Measurements from ENCODE around the gene TDRD3.

Gene TDRD3

GRCh38 chr13:60454425-60454824, 57.4 kb downstream of the TDRD3 start:
- no peaks in the 10 kb centered on the region for H3K9me3 ChIP-seq (ENCODE audit: control insufficient read depth, low read length)
- no peak overlapping the region for H3K4me2 ChIP-seq (ENCODE audit: low read length)
- no peaks in the 10 kb centered on the region for H3K27me3 ChIP-seq (ENCODE audit: control insufficient read depth, insufficient read depth, low read length)
- no peak for TF ChIP-seq CTCF (IDR thresholded peaks at IDR 0.05)
- no peak overlapping the region for H3K9ac ChIP-seq
- H3K36me3 ChIP-seq (ENCODE audit: control insufficient read depth, insufficient read depth, low read length): no peaks in the 10 kb centered on the region
- H3K4me1 ChIP-seq: no peaks in the 10 kb centered on the region
- no peak overlapping the region for H3K4me3 ChIP-seq (ENCODE audit: low read depth, low read length)
- no peak overlapping the region for H2AFZ ChIP-seq
- no peaks in the 10 kb centered on the region for H3K79me2 ChIP-seq
- H3K27ac ChIP-seq: no peak overlapping the region

- Histone ChIP-seq H3K9ac (no peak overlapping the region), H3K4me2 (ENCODE audit: low read length) (no peak overlapping the region), H2AFZ (no peak overlapping the region), H3K4me3 (ENCODE audit: low read depth, low read length) (no peak overlapping the region), H3K9me3 (ENCODE audit: control insufficient read depth, low read length) (no peaks in the 10 kb centered on the region), H3K27me3 (ENCODE audit: control insufficient read depth, insufficient read depth, low read length) (no peaks in the 10 kb centered on the region), H3K27ac (no peak overlapping the region), H3K79me2 (no peaks in the 10 kb centered on the region), H3K4me1 (no peaks in the 10 kb centered on the region), H3K36me3 (ENCODE audit: control insufficient read depth, insufficient read depth, low read length) (no peaks in the 10 kb centered on the region)
- no peak for TF ChIP-seq CTCF (IDR thresholded peaks at IDR 0.05)
These were observed 66.8 kb downstream of the TDRD3 start for GRCh38 chr13:60463787-60464186.

- Histone ChIP-seq H3K4me2 (ENCODE audit: low read length) (no peak overlapping the region), H3K9me3 (ENCODE audit: control insufficient read depth, low read length) (no peaks in the 10 kb centered on the region), H3K27ac (no peak overlapping the region), H3K9ac (no peak overlapping the region), H3K27me3 (ENCODE audit: control insufficient read depth, insufficient read depth, low read length) (no peaks in the 10 kb centered on the region), H3K4me3 (ENCODE audit: low read depth, low read length) (no peak overlapping the region), H3K36me3 (ENCODE audit: control insufficient read depth, insufficient read depth, low read length) (peaks cover 3% of the 10 kb centered on the region), H3K79me2 (no peaks in the 10 kb centered on the region), H2AFZ (no peak overlapping the region), H3K4me1 (no peaks in the 10 kb centered on the region)
- no peak for TF ChIP-seq CTCF (IDR thresholded peaks at IDR 0.05)
These were observed 70.1 kb downstream of the TDRD3 start for GRCh38 chr13:60467098-60467497.

- Histone ChIP-seq H3K4me3 (ENCODE audit: low read depth, low read length) (no peak overlapping the region), H3K79me2 (no peaks in the 10 kb centered on the region), H2AFZ (no peak overlapping the region), H3K27me3 (ENCODE audit: control insufficient read depth, insufficient read depth, low read length) (no peaks in the 10 kb centered on the region), H3K36me3 (ENCODE audit: control insufficient read depth, insufficient read depth, low read length) (no peaks in the 10 kb centered on the region), H3K4me1 (no peaks in the 10 kb centered on the region), H3K9ac (no peak overlapping the region), H3K9me3 (ENCODE audit: control insufficient read depth, low read length) (no peaks in the 10 kb centered on the region), H3K4me2 (ENCODE audit: low read length) (no peak overlapping the region), H3K27ac (no peak overlapping the region)
- TF ChIP-seq CTCF (IDR thresholded peaks at IDR 0.05): no peak
These were observed 82.3 kb downstream of the TDRD3 start for GRCh38 chr13:60479273-60479672.

GRCh38 chr13:60482012-60482411, 85.0 kb downstream of the TDRD3 start:
- Histone ChIP-seq H3K4me3 (ENCODE audit: low read depth, low read length) (no peak overlapping the region), H3K9me3 (ENCODE audit: control insufficient read depth, low read length) (no peaks in the 10 kb centered on the region), H3K27ac (no peak overlapping the region), H3K36me3 (ENCODE audit: control insufficient read depth, insufficient read depth, low read length) (no peaks in the 10 kb centered on the region), H3K79me2 (no peaks in the 10 kb centered on the region), H3K27me3 (ENCODE audit: control insufficient read depth, insufficient read depth, low read length) (no peaks in the 10 kb centered on the region), H3K9ac (no peak overlapping the region), H3K4me1 (no peaks in the 10 kb centered on the region), H2AFZ (no peak overlapping the region), H3K4me2 (ENCODE audit: low read length) (no peak overlapping the region)
- TF ChIP-seq CTCF (IDR thresholded peaks at IDR 0.05): no peak
